Sigmoid colon (tissue), 7 donors: ENCODE data around the gene CTTN. TPM values are rescaled to one million over a fixed set of nuclear protein-coding genes. Genes with fewer than 3 reads are reported as not detected.

Source experiments
- DNase-seq: peaks from one replicate; pipeline ENCODE4 v3.0.0-alpha.2; 2019
- H3K27ac ChIP-seq, 4 donors: fragments of 200-600 bp; sonication (generic); one replicate each; pipeline ENCODE4 v1.5.1; 2016 to 2019; ENCODE audit warnings: mild to moderate bottlenecking in 1 of 4
- H3K27me3 ChIP-seq, 3 donors: fragments of 200-600 bp; sonication (generic); one replicate each; pipeline ENCODE4 v1.5.1; 2019; ENCODE audit warnings: mild to moderate bottlenecking in 1 of 3
- H3K36me3 ChIP-seq, 4 donors: fragments of 200-600 bp; sonication (generic); one replicate each; pipeline ENCODE4 v1.5.1; 2016 to 2019
- H3K4me1 ChIP-seq, 4 donors: fragments of 200-600 bp; sonication (generic); one replicate each; pipeline ENCODE4 v1.5.1; 2017 to 2019
- H3K4me3 ChIP-seq, 4 donors: fragments of 200-600 bp; sonication (generic); one replicate each; pipeline ENCODE4 v1.5.1; 2017 to 2019; ENCODE audit warnings: mild to moderate bottlenecking in 2 of 4, moderate library complexity in 1 of 4
- H3K9me3 ChIP-seq, 4 donors: fragments of 200-600 bp in 3 of 4; sonication (generic) in 3 of 4; one replicate each; pipeline versions ENCODE4 v1.5.1 to v1.6.1; 2013 to 2019
- EP300 ChIP-seq, 4 donors: sonication (generic); formaldehyde crosslinking; IDR thresholded peaks; one replicate each; pipeline ENCODE4 v1.6.1; 2017; ENCODE audit warnings: antibody characterized with exemption in 4 of 4
- POLR2A ChIP-seq, 2 donors: fragments of 450-650 bp; IDR thresholded peaks; one replicate each; pipeline ENCODE4 v1.6.1; 2016; ENCODE audit warnings: antibody characterized with exemption in 2 of 2, mild to moderate bottlenecking in 2 of 2, moderate library complexity in 2 of 2
- POLR2AphosphoS5 ChIP-seq, 4 donors: sonication (generic); formaldehyde crosslinking; IDR thresholded peaks; one replicate each; pipeline ENCODE4 v1.6.1; 2017; ENCODE audit warnings: antibody characterized with exemption in 4 of 4
- WGBS, 2 donors: extraction: QIAGEN DNeasy Blood & Tissue Kit; methylation state at CpG; one replicate each; pipeline ENCODE4 v1.1.7; 2013; 5-methylcytosine and 5-hydroxymethylcytosine counted together
- intact Hi-C: fragments of 100-400 bp; cut with DNase I; formaldehyde crosslinking; loops from one replicate; pipeline ENCODE4 v1.15.1; 2023
- polyA plus RNA-seq, 3 donors: library from polyadenylated mRNA; stranded (reverse); fragments of 200-250 nt; gene quantifications; one replicate each; pipeline ENCODE4 v1.2.3, GENCODE V29; 2013
- total RNA-seq, 4 donors: library from RNA; depleted of rRNA; stranded (reverse); fragments of >200 nt; gene quantifications; one replicate each; pipeline ENCODE4 v1.1.0, GENCODE V29; 2016
- TF ChIP-seq, protein P1 (sequence below), 4 experiments: fragments of 450-650 bp in 3 of 4; fragments of 200-600 bp in 1 of 4; IDR thresholded peaks; one replicate each; pipeline ENCODE4 v1.5.1; 2016 to 2019; ENCODE audit warnings: antibody characterized with exemption in 4 of 4, mild to moderate bottlenecking in 3 of 4, moderate library complexity in 2 of 4
- donor health status: healthy with polysubstance abuse.
- donor health status: Bipolar disorder and iron deficiency.
- donor health status: healthy.

Gene CTTN
- total and polyA plus RNA-seq, 7 donors: 87.1 to 312 (median 136) TPM

- peaks cover 0 to 13% (median 3%) of the 10 kb centered on the region in 4 donors for H3K4me1 ChIP-seq
- 83 to 90% methylated on average over 11 of the region's 11 CpGs for WGBS, 2 donors
- no peak for DNase-seq
- TF ChIP-seq EP300 (IDR thresholded peaks at IDR 0.05) (no peak), POLR2A (IDR thresholded peaks at IDR 0.05) (no peak), POLR2AphosphoS5 (IDR thresholded peaks at IDR 0.05) (no peak)
- TF ChIP-seq, protein P1, sequence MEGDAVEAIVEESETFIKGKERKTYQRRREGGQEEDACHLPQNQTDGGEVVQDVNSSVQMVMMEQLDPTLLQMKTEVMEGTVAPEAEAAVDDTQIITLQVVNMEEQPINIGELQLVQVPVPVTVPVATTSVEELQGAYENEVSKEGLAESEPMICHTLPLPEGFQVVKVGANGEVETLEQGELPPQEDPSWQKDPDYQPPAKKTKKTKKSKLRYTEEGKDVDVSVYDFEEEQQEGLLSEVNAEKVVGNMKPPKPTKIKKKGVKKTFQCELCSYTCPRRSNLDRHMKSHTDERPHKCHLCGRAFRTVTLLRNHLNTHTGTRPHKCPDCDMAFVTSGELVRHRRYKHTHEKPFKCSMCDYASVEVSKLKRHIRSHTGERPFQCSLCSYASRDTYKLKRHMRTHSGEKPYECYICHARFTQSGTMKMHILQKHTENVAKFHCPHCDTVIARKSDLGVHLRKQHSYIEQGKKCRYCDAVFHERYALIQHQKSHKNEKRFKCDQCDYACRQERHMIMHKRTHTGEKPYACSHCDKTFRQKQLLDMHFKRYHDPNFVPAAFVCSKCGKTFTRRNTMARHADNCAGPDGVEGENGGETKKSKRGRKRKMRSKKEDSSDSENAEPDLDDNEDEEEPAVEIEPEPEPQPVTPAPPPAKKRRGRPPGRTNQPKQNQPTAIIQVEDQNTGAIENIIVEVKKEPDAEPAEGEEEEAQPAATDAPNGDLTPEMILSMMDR (IDR thresholded peaks at IDR 0.05): no peak
- H3K27ac ChIP-seq: no peak overlapping the region
- H3K36me3 ChIP-seq: peaks cover 16 to 85% (median 37%) of the 10 kb centered on the region in 4 donors
- no peaks in the 10 kb centered on the region for H3K9me3 ChIP-seq
- no peaks in the 10 kb centered on the region for H3K27me3 ChIP-seq
- intact Hi-C loops: no loop called here
- H3K4me3 ChIP-seq: no peak overlapping the region
Observed at GRCh38 chr11:70358753-70359152, 39.6 kb upstream of the CTTN start.

DNA sequence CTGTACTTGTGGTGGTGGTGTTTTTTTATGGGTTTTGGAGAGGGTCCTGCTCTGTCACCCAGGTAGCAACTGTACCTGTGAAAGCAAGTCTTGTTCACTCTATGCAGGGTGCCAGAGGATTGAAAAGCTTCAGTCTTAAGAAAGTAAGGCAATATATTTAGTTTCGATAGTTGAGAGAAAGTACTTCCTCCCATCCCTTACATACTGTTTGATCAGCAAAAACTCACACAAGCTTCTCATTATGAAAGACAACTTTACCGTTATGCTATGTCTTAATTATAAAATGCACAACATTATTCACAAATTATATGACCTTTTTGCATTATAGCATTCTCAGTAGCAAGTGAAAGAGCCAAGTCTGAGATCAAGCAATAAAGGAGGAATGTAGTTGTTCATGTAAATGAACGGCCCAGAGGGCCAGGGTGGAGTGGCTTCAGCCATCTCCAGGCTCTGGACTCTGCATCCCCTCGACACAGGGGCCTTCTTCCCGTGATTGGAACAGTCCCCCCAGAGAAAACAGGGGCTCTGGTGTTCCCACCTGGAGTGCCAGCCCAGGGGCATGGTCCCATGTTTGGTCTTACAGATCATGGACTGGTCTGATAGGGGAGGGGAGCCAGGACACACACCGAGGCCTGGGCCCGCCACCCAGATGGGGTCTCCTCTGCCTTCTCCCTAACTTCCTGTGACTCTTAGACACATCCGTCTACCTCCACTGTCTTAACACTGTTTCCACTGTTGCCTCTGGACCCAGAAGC lies 38.7 kb upstream of the CTTN start:
- WGBS, 2 donors: 90 to 95% methylated on average over 8 of the region's 8 CpGs
- DNase-seq: no peak
- Histone ChIP-seq H3K4me3 (no peak overlapping the region), H3K27ac (no peak overlapping the region), H3K27me3 (no peaks in the 10 kb centered on the region), H3K4me1 (peaks cover 0 to 22% (median 7%) of the 10 kb centered on the region in 4 donors), H3K9me3 (no peaks in the 10 kb centered on the region), H3K36me3 (peaks cover 16 to 76% (median 29%) of the 10 kb centered on the region in 4 donors)
- intact Hi-C loops: no loop called here
- TF ChIP-seq POLR2AphosphoS5 (IDR thresholded peaks at IDR 0.05) (no peak), POLR2A (IDR thresholded peaks at IDR 0.05) (no peak), EP300 (IDR thresholded peaks at IDR 0.05) (no peak)
- TF ChIP-seq, protein P1 (IDR thresholded peaks at IDR 0.05): no peak

GRCh38 chr11:70360211-70360610 lies 38.1 kb upstream of the CTTN start:
- H3K27ac ChIP-seq: no peak overlapping the region
- H3K36me3 ChIP-seq: peaks cover 16 to 70% (median 25%) of the 10 kb centered on the region in 4 donors
- intact Hi-C loops: no loop called here
- H3K9me3 ChIP-seq: no peaks in the 10 kb centered on the region
- DNase-seq: no peak
- 83 to 89% methylated on average over 6 of the region's 6 CpGs for WGBS, 2 donors
- TF ChIP-seq, protein P1 (IDR thresholded peaks at IDR 0.05): no peak
- TF ChIP-seq POLR2A (IDR thresholded peaks at IDR 0.05) (no peak), POLR2AphosphoS5 (IDR thresholded peaks at IDR 0.05) (no peak), EP300 (IDR thresholded peaks at IDR 0.05) (no peak)
- no peaks in the 10 kb centered on the region for H3K27me3 ChIP-seq
- H3K4me3 ChIP-seq: no peak overlapping the region
- H3K4me1 ChIP-seq: peaks cover 0 to 23% (median 9%) of the 10 kb centered on the region in 4 donors

- no peak overlapping the region for H3K4me3 ChIP-seq
- TF ChIP-seq POLR2AphosphoS5 (IDR thresholded peaks at IDR 0.05) (no peak), POLR2A (IDR thresholded peaks at IDR 0.05) (no peak), EP300 (IDR thresholded peaks at IDR 0.05) (no peak)
- TF ChIP-seq, protein P1 (IDR thresholded peaks at IDR 0.05): no peak
- peaks cover 7 to 59% (median 15%) of the 10 kb centered on the region in 4 donors for H3K36me3 ChIP-seq
- H3K27me3 ChIP-seq: no peaks in the 10 kb centered on the region
- no peak for DNase-seq
- intact Hi-C loops: no loop called here
- 85 to 94% methylated on average over 2 of the region's 2 CpGs for WGBS, 2 donors
- peak overlapping the region in 2 of 4 donors; percentile 10 to 46 for H3K27ac ChIP-seq
- peaks cover 0 to 20% (median 9%) of the 10 kb centered on the region in 4 donors for H3K4me1 ChIP-seq
- H3K9me3 ChIP-seq: no peaks in the 10 kb centered on the region
Observed at GRCh38 chr11:70364178-70364577, 34.2 kb upstream of the CTTN start.
